GM12865 (cell line): Measurements from ENCODE around the gene TNFSF10.

Experiments used
- DNase-seq: peaks from one replicate; pipeline ENCODE4 v3.0.0; 2010; ENCODE audit warnings: low read depth
- H3K4me3 ChIP-seq: 2 replicates; pipeline ENCODE4 v1.5.1; 2011; ENCODE audit warnings: mild to moderate bottlenecking, low read depth, low read length, control low read depth
- CTCF ChIP-seq: IDR thresholded peaks from 2 replicates; pipeline ENCODE4 v1.5.1; 2011; ENCODE audit warnings: low read length, control low read depth, low read depth, inconsistent platforms; ENCODE audit not compliant: insufficient read depth; ENCODE audit errors: missing control alignments

TNFSF10 gene

GRCh38 chr3:172538368-172539151 lies 15.3 kb upstream of the TNFSF10 start:
- no peak overlapping the region for H3K4me3 ChIP-seq
- no peak for DNase-seq
- no peak for TF ChIP-seq CTCF

GRCh38 chr3:172537507-172538158 lies 14.4 kb upstream of the TNFSF10 start:
- no peak for DNase-seq
- H3K4me3 ChIP-seq = no peak overlapping the region
- no peak for TF ChIP-seq CTCF

- H3K4me3 ChIP-seq = no peak overlapping the region
- DNase-seq = no peak
- TF ChIP-seq CTCF = no peak
Observed at GRCh38 chr3:172536993-172537419, 13.8 kb upstream of the TNFSF10 start.

- H3K4me3 ChIP-seq = no peak overlapping the region
- TF ChIP-seq CTCF = no peak
- DNase-seq = no peak
Observed at GRCh38 chr3:172536505-172536904, 13.3 kb upstream of the TNFSF10 start.

GRCh38 chr3:172530566-172530965 lies 7.3 kb upstream of the TNFSF10 start:
- TF ChIP-seq CTCF = no peak
- H3K4me3 ChIP-seq = no peak overlapping the region
- DNase-seq = no peak

- TF ChIP-seq CTCF = no peak
- DNase-seq = no peak
- no peak overlapping the region for H3K4me3 ChIP-seq
Observed at GRCh38 chr3:172530101-172530561, 6.9 kb upstream of the TNFSF10 start.
